CD4-positive, alpha-beta T cell treated with Interleukin-12 subunit alpha and Interleukin-12 subunit beta, for 1 hour (primary cell): Measurements from ENCODE around the gene KCNAB1.
"Not testable (repeated sequence)": the region's sequence is repeated elsewhere in the genome, so short reads cannot be mapped to it uniquely, and the experiment has no call there.

Source experiments
- DNase-seq: peaks from one replicate; pipeline ENCODE4 v3.0.0-alpha.2; 2020

KCNAB1 gene

DNA sequence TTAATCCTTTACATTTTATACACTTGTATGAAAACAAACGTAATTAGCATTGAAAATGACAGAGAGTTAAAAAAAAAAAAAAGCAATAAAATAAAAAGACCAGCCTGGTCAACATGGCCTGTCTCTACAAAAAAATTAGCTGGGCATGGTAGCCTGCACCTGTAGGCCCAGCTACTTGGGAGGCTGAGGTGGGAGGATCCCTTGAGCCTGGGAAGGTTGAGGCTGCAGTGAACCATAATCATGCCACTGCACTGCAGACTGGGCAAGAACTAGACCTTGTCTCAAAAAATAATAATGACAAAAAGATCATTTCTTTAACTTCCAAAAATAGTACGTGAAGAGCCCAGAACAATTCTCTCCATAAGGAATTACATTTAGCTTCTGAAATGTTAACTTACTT, 432.6 kb downstream of the KCNAB1 start:
- DNase-seq, result no peak

GRCh38 chr3:156553705-156554356, 433.5 kb downstream of the KCNAB1 start:
- no peak for DNase-seq

DNA sequence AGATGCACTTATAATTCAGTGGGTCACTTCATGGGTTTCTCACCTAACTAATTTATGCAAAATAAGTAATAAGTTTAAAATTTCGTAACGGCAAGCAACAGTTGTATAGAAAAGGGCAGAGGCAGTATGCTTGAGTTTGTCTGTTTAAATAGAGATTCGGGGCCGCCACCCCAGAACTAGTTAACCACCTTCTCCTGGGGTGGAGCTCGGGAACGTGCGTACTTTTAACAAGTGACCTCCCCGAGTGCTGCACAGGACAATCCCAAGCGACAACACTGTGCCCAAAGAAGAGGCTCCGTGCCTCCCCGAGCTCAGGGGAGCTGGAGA, 434.1 kb downstream of the KCNAB1 start:
- no peak for DNase-seq

DNA sequence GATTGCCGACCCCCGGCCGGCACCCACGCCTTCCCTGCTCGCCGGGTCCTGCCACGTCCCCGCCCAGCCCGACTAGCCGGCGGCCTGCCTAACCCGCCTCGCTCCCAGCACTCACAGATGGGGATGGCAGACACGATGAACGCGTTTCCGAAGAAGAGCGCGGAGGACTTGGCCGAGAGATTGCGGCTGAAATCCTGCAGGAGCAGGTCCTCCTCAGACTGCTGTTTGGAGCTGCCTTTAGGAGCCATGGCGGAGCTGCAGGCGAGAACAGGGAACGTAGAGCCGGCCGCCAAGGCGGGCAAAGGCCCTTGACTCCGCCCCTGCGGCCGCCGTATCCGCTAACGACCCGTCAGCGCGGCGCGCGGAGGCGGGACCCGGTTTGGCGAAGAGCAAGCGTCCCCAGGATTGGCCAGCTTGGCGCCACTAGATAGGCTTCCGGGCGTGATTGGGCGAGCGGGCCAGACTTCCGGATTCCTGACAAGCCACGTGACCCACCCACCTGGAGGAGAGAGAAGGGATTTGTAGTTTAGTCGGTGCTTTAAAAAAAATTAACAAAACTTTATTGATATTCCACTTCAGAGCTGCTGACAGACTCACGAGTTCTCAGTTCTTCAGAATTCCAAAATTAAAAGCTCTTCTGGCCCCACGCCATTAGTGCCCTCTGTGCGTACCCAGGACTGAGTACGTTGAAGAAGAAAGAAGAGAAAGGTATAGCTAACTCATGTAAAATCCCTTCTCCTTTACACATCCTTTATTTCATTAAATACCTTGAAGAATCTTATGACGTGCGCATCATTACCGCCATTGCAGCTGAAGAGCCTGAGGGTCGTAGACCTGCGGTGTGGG, 434.7 kb downstream of the KCNAB1 start, which contains the start of gene SSR3:
SSR3 (minus strand) TSS at position 276 of the 846 bp plus-strand sequence; CDS start at position 248, 28 bp downstream.
- peak; percentile 99 for DNase-seq

- DNase-seq, result no peak
Observed at GRCh38 chr3:156558389-156558788, 438.0 kb downstream of the KCNAB1 start.

- no peak for DNase-seq
Observed at GRCh38 chr3:156559321-156559720, 438.9 kb downstream of the KCNAB1 start.

- no peak for DNase-seq
Observed at GRCh38 chr3:156561533-156561932, 441.2 kb downstream of the KCNAB1 start.

- DNase-seq, result not testable (repeated sequence)
Observed at GRCh38 chr3:156562486-156562885, 442.1 kb downstream of the KCNAB1 start.

DNA sequence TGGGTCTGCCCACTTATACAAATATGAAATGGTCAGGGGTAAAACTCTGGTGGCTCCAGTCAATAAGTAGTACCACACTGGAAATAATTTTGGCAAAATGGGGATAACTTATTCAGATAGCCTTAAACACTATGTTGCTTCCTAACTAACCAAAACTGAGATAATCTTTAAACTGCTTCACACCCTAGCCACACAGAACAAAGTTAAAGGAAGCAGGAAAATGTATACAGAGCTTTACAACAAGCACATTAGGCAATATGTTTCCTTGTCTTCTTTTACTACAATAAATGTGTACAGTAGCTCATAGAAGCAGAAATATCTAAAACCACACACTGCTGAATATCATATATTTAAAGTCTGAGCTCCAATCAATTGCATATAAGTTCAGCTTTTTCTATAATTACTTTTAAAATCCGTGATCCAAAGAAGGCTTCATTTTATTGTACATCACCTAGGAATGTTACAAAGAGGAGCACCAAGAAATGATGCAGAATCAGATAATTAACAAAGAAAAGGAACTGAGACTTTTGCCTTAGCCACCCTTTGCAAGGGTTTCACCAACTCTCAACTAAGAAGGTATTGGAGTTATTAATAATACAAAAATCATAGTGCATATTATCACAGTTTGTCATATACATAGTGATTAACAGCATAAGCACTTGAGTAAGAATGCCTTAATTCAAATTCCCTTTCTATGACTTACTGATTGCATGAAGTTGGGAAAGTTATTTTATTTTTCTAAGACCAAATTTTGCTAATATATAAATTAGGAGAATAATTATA, 443.7 kb downstream of the KCNAB1 start:
- DNase-seq, result no peak

DNA sequence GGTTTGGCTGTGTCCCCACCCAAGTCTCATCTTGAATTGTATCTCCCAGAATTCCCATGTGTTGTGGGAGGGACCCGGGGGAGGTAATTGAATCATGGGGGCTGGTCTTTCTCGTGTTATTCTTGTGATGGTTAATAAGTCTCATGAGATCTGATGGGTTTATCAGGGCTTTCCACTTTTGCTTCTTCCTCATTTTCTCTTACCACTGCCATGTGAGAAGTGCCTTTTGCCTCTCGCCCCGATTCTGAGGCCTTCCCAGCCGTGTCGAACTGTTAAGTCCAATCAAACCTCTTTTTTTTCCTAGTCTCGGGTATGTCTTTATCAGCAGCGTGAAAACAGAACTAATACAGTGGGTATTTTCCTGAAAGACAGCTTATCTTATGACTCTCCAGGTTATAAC, 448.6 kb downstream of the KCNAB1 start:
- not testable (repeated sequence) for DNase-seq

DNA sequence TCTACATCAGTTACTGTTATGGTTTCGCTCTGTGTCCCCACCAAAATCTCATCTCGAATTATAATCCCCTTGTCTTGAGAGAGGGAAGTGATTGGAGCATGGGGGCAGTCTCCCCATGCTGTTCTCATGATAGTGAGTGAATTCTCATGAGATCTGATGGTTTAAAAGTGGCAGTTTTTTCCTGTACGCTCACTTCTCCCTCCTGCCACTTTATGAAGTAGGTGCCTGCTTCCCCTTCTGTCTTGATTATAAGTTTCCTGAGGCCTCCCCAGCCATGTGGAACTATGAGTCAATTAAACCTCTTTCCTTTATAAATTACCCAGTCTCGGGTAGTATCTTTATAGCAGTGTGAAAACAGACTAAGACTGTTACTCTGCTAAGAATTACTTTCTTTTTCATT, 449.5 kb downstream of the KCNAB1 start:
- DNase-seq, result not testable (repeated sequence)

DNA sequence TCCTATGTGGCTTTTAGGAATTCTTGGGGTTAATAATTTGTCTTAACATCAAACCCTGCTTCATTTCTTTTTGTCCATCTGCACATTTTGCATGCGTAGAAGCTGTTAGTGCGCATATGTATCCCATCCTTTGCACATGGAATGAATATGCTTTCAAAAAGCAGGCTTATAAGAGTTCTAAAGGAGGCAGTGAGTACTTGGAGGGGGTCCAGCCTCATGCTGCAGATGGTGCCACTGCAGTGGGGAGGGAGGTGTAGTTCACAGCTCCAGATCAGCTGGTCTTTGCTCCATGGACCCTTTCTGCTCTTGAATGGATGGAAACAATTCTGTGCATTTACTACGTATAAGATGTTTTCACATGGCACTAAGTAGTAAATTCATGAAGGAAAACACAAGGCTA, 455.3 kb downstream of the KCNAB1 start:
- DNase-seq, result no peak

DNA sequence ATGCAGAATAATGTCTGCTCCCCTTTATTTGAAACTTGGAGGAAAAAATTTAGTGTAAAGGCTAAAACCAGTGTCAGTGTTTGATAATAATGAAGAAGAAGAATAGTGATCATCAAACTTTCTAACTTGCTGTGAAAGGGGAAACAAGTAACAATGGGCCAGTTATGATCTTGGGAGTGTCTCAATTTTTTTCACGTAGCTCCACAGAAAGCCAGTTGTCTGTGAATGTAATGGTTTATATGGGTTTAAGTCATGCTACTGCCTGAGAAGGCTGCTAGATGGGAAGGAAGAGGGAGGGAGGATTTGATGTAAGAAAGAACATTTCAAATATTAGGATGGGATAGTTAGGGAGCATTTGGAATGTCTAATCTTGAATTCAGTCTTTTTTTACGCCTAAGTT, 455.7 kb downstream of the KCNAB1 start:
- no peak for DNase-seq

DNA sequence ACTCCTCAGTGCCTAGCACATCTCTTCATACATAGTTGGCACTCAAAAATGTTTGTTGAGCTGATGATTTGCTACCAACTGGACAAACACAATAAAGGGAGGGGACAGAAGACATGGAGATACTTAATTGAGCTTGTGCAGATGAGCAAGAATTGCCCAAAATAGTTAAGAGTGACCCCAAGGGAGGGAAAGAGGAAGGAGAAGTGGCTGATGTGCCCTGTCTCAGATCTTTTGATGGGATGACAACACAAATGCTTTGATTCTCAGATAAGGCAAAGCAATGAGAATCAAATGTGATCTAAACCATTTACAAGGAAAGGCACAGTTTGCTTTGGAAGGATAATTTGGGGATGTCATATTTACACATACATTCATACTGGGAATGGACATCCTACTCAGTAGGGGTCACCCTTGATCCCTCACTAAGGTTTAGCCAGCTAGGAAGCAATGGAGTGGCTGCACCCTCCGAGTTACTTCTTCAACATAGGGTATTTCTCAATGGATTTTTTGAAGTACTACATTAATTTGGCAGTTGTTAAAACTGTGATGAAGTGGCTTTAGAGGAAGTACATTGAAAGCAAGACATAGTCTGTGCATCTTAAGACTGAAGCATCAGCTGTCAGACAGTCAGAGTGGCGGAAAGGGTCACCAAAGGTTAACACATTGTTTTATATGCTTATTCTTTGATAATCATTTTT, 456.4 kb downstream of the KCNAB1 start:
- no peak for DNase-seq

GRCh38 chr3:156577736-156578135, 457.4 kb downstream of the KCNAB1 start:
- DNase-seq, result no peak

GRCh38 chr3:156579427-156579851, 459.1 kb downstream of the KCNAB1 start:
- DNase-seq, result no peak

DNA sequence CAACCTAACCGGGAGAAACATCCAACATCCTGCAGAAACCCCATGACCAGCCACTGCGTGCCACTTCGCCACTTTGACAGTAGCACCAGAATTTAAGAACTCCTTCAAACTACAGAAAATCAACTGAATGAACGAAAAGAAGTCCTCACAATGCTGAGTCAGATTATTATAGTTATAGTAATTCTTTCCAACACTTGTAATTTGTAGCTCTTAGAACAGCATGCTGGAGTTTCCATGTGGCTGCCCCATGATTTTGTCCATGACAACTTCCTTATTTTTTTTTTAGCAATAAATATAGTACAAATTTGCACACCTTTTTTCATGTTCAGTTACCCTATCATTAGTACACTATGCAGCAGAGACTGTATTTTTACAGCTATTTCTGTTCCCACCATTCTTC, 460.7 kb downstream of the KCNAB1 start:
- DNase-seq, result no peak

DNA sequence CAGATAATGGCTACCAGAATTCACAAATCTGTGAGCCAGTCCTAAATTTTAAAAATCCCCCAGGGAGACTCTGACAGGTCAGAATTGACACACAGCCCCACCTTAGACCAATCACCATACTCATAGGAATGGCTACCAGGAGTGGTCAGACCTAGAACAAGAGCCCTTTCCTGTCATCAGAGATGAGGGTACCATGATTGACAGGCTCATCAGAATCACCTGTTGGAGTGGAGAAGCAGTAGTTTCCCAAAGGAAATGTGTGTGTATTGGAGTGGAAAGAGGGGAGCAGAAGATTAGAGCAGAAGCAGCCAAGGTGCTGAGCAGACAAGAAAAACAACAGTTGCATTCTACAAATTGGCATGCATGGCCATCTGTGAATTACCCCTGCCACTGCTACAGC, 461.6 kb downstream of the KCNAB1 start:
- DNase-seq, result no peak

- DNase-seq, result no peak
Observed at GRCh38 chr3:156582532-156583183, 462.3 kb downstream of the KCNAB1 start.

GRCh38 chr3:156583469-156583868, 463.1 kb downstream of the KCNAB1 start:
- no peak for DNase-seq

GRCh38 chr3:156586905-156587759, 466.8 kb downstream of the KCNAB1 start:
- no peak for DNase-seq

DNA sequence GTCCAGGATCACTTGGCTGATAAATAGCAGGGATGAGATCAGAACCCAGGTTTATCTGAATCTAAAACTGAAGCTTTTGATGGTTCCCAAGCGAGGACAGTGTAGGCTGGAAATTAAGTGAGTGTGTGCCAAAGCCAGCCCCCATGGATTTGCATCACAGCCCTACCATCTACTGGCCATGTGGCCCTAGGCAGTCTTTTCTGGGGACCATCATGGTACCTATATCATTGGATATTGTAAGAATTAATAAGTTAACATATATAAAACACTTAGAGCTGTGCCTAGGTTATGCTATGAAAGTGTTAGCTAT, 467.3 kb downstream of the KCNAB1 start:
- DNase-seq, result no peak
